ENCODE data around the gene CEP70. TPM values are rescaled to one million over a fixed set of nuclear protein-coding genes. Genes with fewer than 3 reads are reported as not detected.
"Not testable (repeated sequence)": the region's sequence is repeated elsewhere in the genome, so short reads cannot be mapped to it uniquely, and the experiment has no call there.

CEP70 gene
- total and polyA plus RNA-seq, 4 donors = 6.9 to 26.5 (median 9.1) TPM

DNA sequence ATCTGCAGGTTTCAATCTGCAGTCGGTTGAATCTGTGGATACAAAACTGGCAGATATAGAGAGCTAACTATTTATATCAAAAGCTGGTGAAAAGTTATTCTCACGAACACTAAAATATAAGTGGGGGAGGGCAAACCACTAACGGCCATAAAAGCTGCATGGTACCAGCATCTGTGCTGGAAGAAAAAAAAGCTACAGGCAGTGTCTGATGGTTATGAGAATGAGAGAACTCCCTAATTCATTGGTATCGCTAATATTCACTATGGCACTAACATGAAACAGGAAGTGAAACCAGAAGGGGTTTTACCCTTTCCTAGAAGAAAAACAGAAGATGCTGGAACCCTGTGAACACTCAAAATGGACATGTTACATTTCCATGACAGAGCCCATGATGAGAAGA lies 15.9 kb downstream of the CEP70 start:
- peaks cover 0 to 7% (median 2%) of the 10 kb centered on the region in 4 donors for H3K9me3 ChIP-seq (ENCODE audit: control insufficient read depth in 4 of 4, low read length in 3 of 4)
- TF ChIP-seq FOXA2 (IDR thresholded peaks at IDR 0.05) (no peak), HNF4G (IDR thresholded peaks at IDR 0.05) (no peak)
- TF ChIP-seq, protein P1, sequence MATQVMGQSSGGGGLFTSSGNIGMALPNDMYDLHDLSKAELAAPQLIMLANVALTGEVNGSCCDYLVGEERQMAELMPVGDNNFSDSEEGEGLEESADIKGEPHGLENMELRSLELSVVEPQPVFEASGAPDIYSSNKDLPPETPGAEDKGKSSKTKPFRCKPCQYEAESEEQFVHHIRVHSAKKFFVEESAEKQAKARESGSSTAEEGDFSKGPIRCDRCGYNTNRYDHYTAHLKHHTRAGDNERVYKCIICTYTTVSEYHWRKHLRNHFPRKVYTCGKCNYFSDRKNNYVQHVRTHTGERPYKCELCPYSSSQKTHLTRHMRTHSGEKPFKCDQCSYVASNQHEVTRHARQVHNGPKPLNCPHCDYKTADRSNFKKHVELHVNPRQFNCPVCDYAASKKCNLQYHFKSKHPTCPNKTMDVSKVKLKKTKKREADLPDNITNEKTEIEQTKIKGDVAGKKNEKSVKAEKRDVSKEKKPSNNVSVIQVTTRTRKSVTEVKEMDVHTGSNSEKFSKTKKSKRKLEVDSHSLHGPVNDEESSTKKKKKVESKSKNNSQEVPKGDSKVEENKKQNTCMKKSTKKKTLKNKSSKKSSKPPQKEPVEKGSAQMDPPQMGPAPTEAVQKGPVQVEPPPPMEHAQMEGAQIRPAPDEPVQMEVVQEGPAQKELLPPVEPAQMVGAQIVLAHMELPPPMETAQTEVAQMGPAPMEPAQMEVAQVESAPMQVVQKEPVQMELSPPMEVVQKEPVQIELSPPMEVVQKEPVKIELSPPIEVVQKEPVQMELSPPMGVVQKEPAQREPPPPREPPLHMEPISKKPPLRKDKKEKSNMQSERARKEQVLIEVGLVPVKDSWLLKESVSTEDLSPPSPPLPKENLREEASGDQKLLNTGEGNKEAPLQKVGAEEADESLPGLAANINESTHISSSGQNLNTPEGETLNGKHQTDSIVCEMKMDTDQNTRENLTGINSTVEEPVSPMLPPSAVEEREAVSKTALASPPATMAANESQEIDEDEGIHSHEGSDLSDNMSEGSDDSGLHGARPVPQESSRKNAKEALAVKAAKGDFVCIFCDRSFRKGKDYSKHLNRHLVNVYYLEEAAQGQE (IDR thresholded peaks at IDR 0.05) = no peak
- H3K4me3 ChIP-seq (ENCODE audit: low read depth in 1 of 3, low read length in 3 of 3) = no peak overlapping the region
- peaks cover 0 to 4% (median 1%) of the 10 kb centered on the region in 4 donors for H3K36me3 ChIP-seq (ENCODE audit: control insufficient read depth in 4 of 4, insufficient read depth in 3 of 4, low read depth in 1 of 4, low read length in 3 of 4)
- peaks cover 0 to 3% (median 0%) of the 10 kb centered on the region in 4 donors for H3K4me1 ChIP-seq (ENCODE audit: control insufficient read depth in 4 of 4, insufficient read depth in 4 of 4, low read length in 3 of 4)
- 79% methylated on average over 4 of the region's 4 CpGs for WGBS
- DNase-seq (ENCODE audit: low spot score) = no peak
- H3K27me3 ChIP-seq (ENCODE audit: control insufficient read depth in 4 of 4, insufficient read depth in 4 of 4, low read length in 3 of 4) = no peaks in the 10 kb centered on the region
- H3K27ac ChIP-seq (ENCODE audit: low read depth in 1 of 2, low read length in 2 of 2) = no peak overlapping the region
- H3K9ac ChIP-seq (ENCODE audit: low read depth in 1 of 2, low read length in 2 of 2) = no peak overlapping the region

- TF ChIP-seq YY1 (IDR thresholded peaks at IDR 0.05) (no peak), HNF4G (IDR thresholded peaks at IDR 0.05) (no peak), JUND (IDR thresholded peaks at IDR 0.05) (no peak), FOXA1 (IDR thresholded peaks at IDR 0.05) (no peak), TAF1 (conservative IDR thresholded peaks at IDR 0.05) (no peak), RAD21 (IDR thresholded peaks at IDR 0.05) (no peak), GABPA (IDR thresholded peaks at IDR 0.05 in 1 of 2, conservative IDR thresholded peaks at IDR 0.05 in 1 of 2) (no peak), SP1 (IDR thresholded peaks at IDR 0.05) (no peak), EGR1 (IDR thresholded peaks at IDR 0.05; ENCODE audit: low read depth in 2 of 2) (no peak)
- TF ChIP-seq, protein P2, sequence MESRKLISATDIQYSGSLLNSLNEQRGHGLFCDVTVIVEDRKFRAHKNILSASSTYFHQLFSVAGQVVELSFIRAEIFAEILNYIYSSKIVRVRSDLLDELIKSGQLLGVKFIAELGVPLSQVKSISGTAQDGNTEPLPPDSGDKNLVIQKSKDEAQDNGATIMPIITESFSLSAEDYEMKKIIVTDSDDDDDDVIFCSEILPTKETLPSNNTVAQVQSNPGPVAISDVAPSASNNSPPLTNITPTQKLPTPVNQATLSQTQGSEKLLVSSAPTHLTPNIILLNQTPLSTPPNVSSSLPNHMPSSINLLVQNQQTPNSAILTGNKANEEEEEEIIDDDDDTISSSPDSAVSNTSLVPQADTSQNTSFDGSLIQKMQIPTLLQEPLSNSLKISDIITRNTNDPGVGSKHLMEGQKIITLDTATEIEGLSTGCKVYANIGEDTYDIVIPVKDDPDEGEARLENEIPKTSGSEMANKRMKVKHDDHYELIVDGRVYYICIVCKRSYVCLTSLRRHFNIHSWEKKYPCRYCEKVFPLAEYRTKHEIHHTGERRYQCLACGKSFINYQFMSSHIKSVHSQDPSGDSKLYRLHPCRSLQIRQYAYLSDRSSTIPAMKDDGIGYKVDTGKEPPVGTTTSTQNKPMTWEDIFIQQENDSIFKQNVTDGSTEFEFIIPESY (IDR thresholded peaks at IDR 0.05) = no peak
- TF ChIP-seq, protein P3, sequence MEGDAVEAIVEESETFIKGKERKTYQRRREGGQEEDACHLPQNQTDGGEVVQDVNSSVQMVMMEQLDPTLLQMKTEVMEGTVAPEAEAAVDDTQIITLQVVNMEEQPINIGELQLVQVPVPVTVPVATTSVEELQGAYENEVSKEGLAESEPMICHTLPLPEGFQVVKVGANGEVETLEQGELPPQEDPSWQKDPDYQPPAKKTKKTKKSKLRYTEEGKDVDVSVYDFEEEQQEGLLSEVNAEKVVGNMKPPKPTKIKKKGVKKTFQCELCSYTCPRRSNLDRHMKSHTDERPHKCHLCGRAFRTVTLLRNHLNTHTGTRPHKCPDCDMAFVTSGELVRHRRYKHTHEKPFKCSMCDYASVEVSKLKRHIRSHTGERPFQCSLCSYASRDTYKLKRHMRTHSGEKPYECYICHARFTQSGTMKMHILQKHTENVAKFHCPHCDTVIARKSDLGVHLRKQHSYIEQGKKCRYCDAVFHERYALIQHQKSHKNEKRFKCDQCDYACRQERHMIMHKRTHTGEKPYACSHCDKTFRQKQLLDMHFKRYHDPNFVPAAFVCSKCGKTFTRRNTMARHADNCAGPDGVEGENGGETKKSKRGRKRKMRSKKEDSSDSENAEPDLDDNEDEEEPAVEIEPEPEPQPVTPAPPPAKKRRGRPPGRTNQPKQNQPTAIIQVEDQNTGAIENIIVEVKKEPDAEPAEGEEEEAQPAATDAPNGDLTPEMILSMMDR (IDR thresholded peaks at IDR 0.05; ENCODE audit: low read depth, low read length, missing input control) = no peak
- H3K4me1 ChIP-seq (ENCODE audit: control insufficient read depth in 4 of 4, insufficient read depth in 4 of 4, low read length in 3 of 4) = peaks cover 0 to under 1% (median 0%) of the 10 kb centered on the region in 4 donors
- H3K36me3 ChIP-seq (ENCODE audit: control insufficient read depth in 4 of 4, insufficient read depth in 3 of 4, low read depth in 1 of 4, low read length in 3 of 4) = peaks cover 3 to 13% (median 4%) of the 10 kb centered on the region in 4 donors
- DNase-seq (ENCODE audit: low spot score) = no peak
- H3K4me3 ChIP-seq (ENCODE audit: low read depth in 1 of 3, low read length in 3 of 3) = no peak overlapping the region
- H3K9me3 ChIP-seq (ENCODE audit: control insufficient read depth in 4 of 4, low read length in 3 of 4) = peaks cover 0 to 7% (median 2%) of the 10 kb centered on the region in 4 donors
- 98% methylated on average over 1 of the region's 1 CpG for WGBS
- H3K27ac ChIP-seq (ENCODE audit: low read depth in 1 of 2, low read length in 2 of 2) = no peak overlapping the region
- no peaks in the 10 kb centered on the region for H3K27me3 ChIP-seq (ENCODE audit: control insufficient read depth in 4 of 4, insufficient read depth in 4 of 4, low read length in 3 of 4)
- no peak overlapping the region for H3K9ac ChIP-seq (ENCODE audit: low read depth in 1 of 2, low read length in 2 of 2)
Measured at GRCh38 chr3:138573138-138573537, 20.9 kb downstream of the CEP70 start.

DNA sequence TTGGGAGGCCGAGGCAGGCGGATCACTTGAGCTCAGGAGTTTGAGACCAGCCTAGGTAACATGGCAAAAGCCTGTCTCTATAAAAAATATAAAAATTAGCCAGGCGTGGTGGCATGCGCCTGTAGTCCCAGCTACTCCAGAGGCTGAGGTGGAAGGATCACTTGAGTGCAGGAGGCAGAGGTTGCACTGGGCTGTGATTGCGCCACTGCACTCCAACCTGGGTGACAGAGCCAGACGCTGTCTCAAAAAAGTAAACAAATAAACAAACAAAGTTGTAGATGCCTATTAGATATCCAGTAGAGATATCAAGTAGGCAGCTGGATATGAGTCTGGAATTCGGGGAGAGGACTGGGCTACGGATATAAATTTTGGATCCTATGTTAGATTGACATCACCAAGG lies 24.4 kb downstream of the CEP70 start:
- 87% methylated on average over 8 of the region's 8 CpGs for WGBS
- H3K27ac ChIP-seq (ENCODE audit: low read depth in 1 of 2, low read length in 2 of 2); H3K9me3 ChIP-seq (ENCODE audit: control insufficient read depth in 4 of 4, low read length in 3 of 4); H3K27me3 ChIP-seq (ENCODE audit: control insufficient read depth in 4 of 4, insufficient read depth in 4 of 4, low read length in 3 of 4); DNase-seq (ENCODE audit: low spot score); H3K9ac ChIP-seq (ENCODE audit: low read depth in 1 of 2, low read length in 2 of 2); H3K4me3 ChIP-seq (ENCODE audit: low read depth in 1 of 3, low read length in 3 of 3); H3K4me1 ChIP-seq (ENCODE audit: control insufficient read depth in 4 of 4, insufficient read depth in 4 of 4, low read length in 3 of 4): not testable (repeated sequence)
- peaks cover 3 to 13% (median 4%) of the 10 kb centered on the region in 4 donors for H3K36me3 ChIP-seq (ENCODE audit: control insufficient read depth in 4 of 4, insufficient read depth in 3 of 4, low read depth in 1 of 4, low read length in 3 of 4)

Measured in liver (tissue), 9 donors.